ENCODE data around the gene CMTM4. TPM values are rescaled to one million over a fixed set of nuclear protein-coding genes. Genes with fewer than 3 reads are reported as not detected.
A peak's percentile ranks its signal among the peaks of the same experiment; 100 is the strongest.
"Not testable (repeated sequence)": the region's sequence is repeated elsewhere in the genome, so short reads cannot be mapped to it uniquely, and the experiment has no call there.

The CMTM4 gene
- total RNA-seq, 1 donor from 2014 or later: 12.7 TPM

GRCh38 chr16:66681676-66682075 lies 14.9 kb downstream of the CMTM4 start:
- intact Hi-C loops (cut with micrococcal nuclease): no loop called here
- no peak for DNase-seq
- ATAC-seq: no peak

DNA sequence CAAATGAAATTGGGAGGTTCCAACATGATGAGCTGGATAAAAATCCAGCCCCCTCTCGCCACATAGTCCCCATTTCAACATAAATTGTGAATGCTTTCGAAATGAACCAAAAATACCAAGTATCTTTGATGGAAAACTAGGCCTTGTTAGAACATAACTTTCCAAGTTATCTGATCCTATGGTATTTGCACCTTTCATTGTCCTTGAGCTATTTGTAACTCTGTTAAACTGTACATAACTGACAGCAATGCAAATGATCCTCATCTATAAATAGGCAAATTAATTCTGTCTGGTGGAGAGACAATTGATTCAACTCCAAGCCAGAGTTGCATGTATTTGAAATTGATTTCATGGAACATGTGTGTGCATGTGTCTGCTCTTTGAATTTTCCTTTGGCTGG lies 18.2 kb downstream of the CMTM4 start:
- DNase-seq (no peak), ATAC-seq (no peak)
- intact Hi-C loops (cut with micrococcal nuclease): no loop called here

DNA sequence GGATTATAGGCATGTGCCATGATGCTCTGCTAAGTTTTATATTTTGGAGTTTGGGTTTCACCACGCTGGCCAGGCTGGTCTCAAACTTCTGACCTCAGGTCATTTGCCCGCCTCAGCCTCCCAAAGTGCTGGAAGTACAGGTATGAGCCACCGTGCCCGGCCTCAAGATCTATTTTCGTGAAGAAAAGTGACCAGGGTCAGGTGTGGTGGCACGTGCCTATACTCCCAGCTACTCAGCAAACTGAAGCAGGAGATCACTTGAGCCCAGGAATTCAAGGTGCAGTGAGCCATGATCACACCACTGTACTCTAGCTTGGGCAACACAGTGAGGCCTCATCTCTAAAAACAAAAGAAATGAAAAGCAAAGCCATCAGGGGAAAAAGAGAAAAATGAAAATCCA lies 18.7 kb downstream of the CMTM4 start:
- ATAC-seq (no peak), DNase-seq (no peak)
- intact Hi-C loops (cut with micrococcal nuclease): no loop called here

DNA sequence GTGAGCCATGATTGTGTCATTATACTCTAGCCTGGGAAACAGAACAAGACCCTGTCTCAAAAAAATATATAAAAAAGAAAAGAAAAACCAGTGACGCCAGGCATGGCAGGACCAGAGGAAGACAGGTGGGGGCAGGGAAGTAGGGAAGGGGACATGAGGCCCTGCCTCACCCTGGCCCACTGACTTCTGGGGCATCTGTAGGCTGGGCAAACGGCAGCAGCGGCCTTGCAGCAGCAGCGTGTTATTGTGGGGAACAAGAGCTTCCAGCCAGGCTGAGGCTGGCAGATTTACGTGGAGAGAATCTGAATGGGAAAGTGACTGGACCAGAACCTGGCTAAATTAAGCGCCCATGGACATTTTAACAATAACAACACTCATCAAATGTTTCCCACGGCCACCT lies 19.4 kb downstream of the CMTM4 start:
- intact Hi-C loops (cut with micrococcal nuclease): no loop called here
- no peak for DNase-seq
- ATAC-seq: no peak

DNA sequence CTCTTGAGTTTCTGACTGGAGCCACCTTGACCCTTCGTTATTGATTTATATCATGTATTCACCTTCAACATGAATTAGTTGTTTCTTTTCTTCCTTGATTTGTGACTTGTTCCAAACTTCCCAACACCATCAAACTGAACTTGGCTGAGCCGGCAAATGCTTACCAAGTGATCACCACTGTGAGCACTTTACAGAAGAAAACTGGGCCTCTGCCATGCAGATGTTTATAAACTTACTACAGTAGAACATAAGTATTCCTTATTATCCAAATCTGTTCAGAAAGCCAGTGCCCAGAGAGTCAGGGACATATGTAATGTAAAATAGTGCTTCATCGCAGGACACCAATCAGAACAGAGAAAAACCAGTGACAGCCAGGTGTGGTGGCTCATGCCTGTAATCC lies 19.9 kb downstream of the CMTM4 start:
- intact Hi-C loops (cut with micrococcal nuclease): no loop called here
- no peak for DNase-seq
- ATAC-seq: no peak

- DNase-seq: no peak
- intact Hi-C loops (cut with micrococcal nuclease): no loop called here
- ATAC-seq: no peak
These were observed 22.9 kb downstream of the CMTM4 start for GRCh38 chr16:66673691-66674090.

- no peak for DNase-seq
- ATAC-seq: no peak
- intact Hi-C loops (cut with micrococcal nuclease): no loop called here
These were observed 25.7 kb downstream of the CMTM4 start for GRCh38 chr16:66670691-66671388.

- no peak for ATAC-seq
- no peak for DNase-seq
- intact Hi-C loops (cut with micrococcal nuclease): no loop called here
These were observed 27.6 kb downstream of the CMTM4 start for GRCh38 chr16:66668777-66669444.

DNA sequence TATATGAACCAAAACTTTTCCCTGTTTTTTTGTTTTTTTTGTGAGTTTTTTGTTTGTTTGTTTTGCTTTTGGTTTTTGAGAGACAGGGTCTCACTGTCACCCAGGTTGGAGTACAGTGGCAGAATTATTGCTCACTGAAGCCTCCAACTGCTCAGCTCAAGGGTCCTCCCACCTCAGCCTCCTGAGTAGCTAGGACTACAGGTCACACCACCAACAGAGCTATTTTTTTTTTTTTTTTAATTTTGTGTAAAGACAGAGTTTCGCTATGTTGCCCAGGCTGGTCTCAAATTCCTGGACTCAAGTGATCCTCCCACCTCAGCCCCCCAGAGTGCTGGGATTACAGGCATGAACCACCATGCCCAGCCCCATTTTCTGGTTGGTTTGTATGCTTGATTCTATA lies 28.6 kb downstream of the CMTM4 start:
- ATAC-seq (no peak), DNase-seq (no peak)
- intact Hi-C loops (cut with micrococcal nuclease): no loop called here

- intact Hi-C loops (cut with micrococcal nuclease): no loop called here
- DNase-seq (no peak), ATAC-seq (peak; percentile 62)
These were observed 33.9 kb downstream of the CMTM4 start for GRCh38 chr16:66662445-66663194.

- intact Hi-C loops (cut with micrococcal nuclease); DNase-seq: not testable (repeated sequence)
- peak; percentile 56 for ATAC-seq
These were observed 34.7 kb downstream of the CMTM4 start for GRCh38 chr16:66661671-66662346.

- ATAC-seq (peak; percentile 22), DNase-seq (no peak)
- intact Hi-C loops (cut with micrococcal nuclease): no loop called here
These were observed 35.4 kb downstream of the CMTM4 start for GRCh38 chr16:66661210-66661560.

GRCh38 chr16:66660422-66661209 lies 35.9 kb downstream of the CMTM4 start:
- intact Hi-C loops (cut with micrococcal nuclease): no loop called here
- peak; percentile 97 for ATAC-seq

DNA sequence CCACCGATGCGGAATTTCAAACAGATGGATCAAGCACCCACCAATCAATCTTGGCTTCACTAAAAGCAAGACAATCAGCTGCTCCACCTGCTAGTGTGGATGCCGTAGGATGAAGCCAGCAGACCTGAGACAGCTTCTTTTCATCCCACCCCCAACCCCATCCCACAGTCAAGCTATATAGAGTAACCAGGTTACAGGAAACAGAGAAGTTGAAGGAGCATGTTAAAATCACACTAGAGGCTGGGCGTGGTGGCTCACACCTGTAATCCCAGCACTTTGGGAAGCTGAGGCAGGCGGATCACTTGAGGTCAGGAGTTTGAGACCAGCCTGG lies 37.7 kb downstream of the CMTM4 start:
- intact Hi-C loops (cut with micrococcal nuclease): no loop called here
- DNase-seq (no peak), ATAC-seq (no peak)

More at GRCh38 chr16:66660422-66661209, 35.9 kb downstream of the CMTM4 start:
- DNase-seq: peak; percentile 71

- no peak for DNase-seq
- ATAC-seq: no peak
- intact Hi-C loops (cut with micrococcal nuclease): no loop called here
These were observed 38.2 kb downstream of the CMTM4 start for GRCh38 chr16:66658143-66658859.

GRCh38 chr16:66656547-66656946 lies 40.0 kb downstream of the CMTM4 start:
- no peak for ATAC-seq
- intact Hi-C loops (cut with micrococcal nuclease): no loop called here
- no peak for DNase-seq

DNA sequence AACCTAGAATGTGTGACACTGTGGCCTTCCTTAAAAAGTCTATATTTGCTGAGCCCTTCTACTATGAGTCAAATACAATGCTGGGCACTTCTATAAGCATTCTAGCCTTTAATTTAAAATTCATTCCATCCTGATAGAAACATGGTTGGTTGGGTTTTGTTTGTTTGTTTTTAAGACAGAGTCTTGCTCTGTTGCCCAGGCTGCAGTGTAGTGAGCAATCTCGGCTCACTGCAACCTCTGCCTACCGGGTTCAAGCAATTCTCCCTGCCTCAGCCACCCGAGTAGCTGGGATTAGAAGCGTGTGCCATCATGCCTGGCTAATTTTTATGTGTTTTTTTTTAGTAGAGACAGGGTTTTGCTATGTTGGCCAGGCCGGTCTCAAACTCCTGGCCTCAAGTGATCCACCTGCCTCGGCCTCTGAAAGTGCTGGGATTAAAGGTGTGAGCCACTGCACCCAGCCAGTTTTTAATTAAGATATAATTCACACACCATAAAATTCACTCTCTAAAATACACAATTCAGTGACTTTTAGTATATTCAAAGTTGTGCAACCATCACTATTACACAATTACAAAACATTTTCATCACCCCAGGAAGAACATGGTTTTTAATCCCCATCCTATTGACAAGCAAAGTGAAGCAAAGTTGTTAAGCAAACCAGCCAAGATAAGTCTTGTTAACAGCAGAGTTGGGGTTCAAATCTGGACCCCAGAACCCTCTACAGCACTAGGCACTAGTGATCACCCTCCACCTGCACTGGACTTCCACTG lies 42.8 kb downstream of the CMTM4 start:
- ATAC-seq (no peak), DNase-seq (no peak)
- intact Hi-C loops (cut with micrococcal nuclease): no loop called here
